ELR (cell line): ENCODE data around the gene SHC2.
"Not testable (repeated sequence)": the region's sequence is repeated elsewhere in the genome, so short reads cannot be mapped to it uniquely, and the experiment has no call there.

Source experiments
- DNase-seq: peaks from one replicate; pipeline ENCODE4 v3.0.0-alpha.2; 2015; ENCODE audit warnings: low read depth

Gene SHC2

GRCh38 chr19:492091-492531 is 31.3 kb upstream of the SHC2 start:
- no peak for DNase-seq

GRCh38 chr19:491146-491741 is 30.4 kb upstream of the SHC2 start:
- DNase-seq = no peak

DNA sequence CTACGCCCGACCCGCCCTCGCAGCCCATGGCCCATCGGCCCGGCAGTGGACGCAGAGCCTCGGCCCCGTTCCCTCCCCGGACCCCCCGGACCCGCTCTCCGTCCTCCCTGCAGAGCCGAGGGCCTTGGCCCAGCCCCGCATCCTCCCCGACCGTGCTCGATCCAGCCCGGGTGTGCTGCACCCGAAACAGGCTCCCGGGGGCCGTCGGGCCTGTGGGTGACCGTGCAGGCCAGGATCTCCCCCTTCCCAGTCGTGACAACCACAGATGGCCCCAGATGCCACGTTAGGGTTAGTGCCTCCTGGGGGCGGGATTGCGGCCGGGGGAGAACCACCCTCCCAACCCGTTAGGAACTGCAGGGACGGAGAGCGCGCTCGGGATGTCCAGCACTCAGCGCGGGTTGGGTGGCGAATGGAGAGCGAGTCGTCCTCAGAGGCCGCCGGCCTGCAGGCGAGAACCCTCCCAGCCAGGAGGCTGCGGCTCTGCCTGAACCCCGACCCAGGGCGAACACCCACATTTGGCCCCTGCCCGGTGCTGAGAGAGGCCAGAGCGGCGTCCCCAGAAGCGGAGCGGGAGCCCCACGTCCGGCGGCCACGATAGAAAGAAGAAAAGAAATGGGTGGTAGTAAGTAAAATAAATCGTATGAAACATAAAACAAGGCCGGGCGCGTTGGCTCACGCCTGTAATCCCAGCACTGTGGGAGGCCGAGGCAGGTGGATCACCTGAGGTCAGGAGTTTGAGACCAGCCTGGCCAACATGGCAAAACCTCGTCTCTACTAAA is 28.8 kb upstream of the SHC2 start:
- peak; percentile 35 for DNase-seq

GRCh38 chr19:488505-489417 is 27.9 kb upstream of the SHC2 start:
- peak; percentile 94 for DNase-seq

DNA sequence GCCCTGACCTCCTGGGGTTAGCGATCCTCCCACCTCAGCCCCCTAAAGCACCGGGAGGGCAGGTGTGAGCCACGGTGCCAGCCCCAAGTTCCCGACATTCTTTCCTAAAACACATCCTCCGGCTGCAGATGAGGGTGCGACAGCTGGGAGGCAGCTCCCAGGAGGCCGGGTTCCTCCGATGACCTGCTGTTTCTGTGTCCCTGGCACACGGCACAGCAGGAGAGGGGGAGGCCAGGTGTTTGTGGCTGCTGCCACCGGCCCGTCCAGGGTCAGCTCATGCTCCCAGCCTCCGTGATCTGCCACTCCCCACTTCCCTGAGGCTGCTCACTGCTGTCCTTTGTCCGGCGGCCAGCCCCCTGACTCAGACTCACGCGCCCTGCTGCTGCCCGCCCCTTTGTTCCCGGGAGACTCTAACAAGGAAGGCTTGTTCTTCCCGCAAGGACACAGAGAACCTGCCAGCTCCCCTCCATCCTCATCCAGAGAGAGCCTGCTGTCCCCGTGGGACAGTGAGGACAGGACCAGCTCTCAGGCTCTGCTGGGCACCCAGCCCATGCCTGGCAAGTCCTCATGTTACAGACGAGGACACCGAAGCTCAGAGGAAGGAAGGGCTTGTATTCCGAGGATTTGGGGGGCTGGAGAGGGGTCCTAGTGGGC is 24.9 kb upstream of the SHC2 start:
- peak; percentile 74 for DNase-seq

GRCh38 chr19:485077-485476 is 24.2 kb upstream of the SHC2 start:
- DNase-seq = no peak

GRCh38 chr19:484494-484893 is 23.7 kb upstream of the SHC2 start:
- no peak for DNase-seq

- DNase-seq = no peak
Observed at GRCh38 chr19:483332-484072, 22.7 kb upstream of the SHC2 start.

- peak; percentile 43 for DNase-seq
Observed at GRCh38 chr19:482186-483041, 21.6 kb upstream of the SHC2 start.

GRCh38 chr19:481100-481499 is 20.3 kb upstream of the SHC2 start:
- not testable (repeated sequence) for DNase-seq

GRCh38 chr19:480016-480855 is 19.4 kb upstream of the SHC2 start:
- peak; percentile 37 for DNase-seq

GRCh38 chr19:478976-479375 is 18.1 kb upstream of the SHC2 start:
- no peak for DNase-seq

DNA sequence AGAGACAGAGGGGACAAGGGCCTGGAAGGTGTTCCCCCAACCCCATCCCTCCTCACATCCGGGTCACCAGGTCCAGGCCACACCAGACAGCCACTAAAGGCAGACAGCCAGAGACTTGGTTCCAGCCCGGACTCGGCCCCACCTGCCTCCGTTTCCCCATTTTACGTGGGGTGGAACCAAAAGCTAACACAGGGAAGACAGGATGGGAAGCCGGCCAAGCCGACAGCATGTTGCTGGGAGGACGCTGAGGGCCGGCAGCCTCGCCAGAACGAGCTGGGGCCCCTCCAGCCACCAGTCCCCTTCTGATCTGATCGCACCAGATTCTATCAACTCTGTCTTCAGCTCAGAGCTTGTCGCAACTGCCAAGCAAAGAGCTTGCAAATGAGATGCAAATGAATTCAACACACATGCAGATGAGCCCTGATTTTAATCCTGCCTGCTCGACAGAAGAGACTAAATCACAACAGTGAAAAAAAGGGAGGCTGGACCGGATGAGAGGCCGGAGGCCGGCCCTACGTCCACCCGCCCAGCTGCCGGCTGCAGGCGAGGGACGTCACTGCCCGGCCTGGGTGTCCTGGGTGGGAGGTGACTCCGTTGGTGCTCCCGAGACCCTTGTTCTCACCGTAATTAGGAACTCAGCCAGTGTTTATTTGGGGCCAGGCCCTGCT is 17.5 kb upstream of the SHC2 start:
- DNase-seq = no peak

- no peak for DNase-seq
Observed at GRCh38 chr19:475360-475759, 14.5 kb upstream of the SHC2 start.

GRCh38 chr19:474126-475078 is 13.6 kb upstream of the SHC2 start:
- DNase-seq = no peak

DNA sequence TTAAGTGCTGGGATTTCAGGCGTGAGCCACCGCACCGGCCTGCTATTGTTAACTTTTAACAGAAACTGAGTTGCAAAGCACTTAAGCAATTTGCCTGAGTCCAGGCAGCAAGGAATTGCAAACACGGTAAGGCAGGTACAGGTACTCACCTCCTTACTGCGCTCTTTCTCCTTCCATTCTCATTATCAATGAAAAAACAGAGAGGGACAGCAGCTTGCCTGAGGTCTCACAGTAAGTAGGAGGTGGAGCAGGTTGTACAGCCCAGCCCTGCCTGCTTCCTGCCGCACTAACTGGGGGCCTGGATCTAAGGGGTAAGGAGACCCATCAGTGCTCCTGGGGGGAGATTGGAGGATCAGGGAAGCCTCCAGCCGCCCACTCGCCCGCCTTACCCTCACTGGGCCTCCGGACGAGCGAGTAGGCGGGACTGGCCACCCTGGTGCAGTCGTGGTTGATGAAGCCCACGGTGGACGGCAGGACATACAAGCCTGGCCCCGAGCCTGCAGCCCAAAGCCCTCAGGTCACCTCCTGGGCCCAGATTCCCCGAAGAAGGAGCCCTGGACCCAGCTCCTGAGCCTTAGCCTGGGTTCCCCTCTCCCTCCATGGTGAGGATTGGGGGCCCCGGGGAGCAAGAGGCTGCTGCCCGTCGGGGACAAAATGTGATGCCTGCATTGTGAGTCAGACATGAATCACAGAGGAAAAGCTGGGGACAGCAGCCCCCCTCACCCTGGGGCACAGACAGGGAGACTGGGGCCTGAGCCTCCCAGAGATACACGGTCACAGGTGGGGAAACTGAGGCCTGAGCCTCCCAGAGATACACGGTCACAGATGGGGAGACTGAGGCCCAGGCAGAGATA is 11.4 kb upstream of the SHC2 start:
- DNase-seq = peak; percentile 64

GRCh38 chr19:470701-471100 is 9.9 kb upstream of the SHC2 start:
- no peak for DNase-seq
